ENCODE results near the gene GNL2. TPM values are rescaled to one million over a fixed set of nuclear protein-coding genes. Genes with fewer than 3 reads are reported as not detected.
"Not testable (repeated sequence)": the region's sequence is repeated elsewhere in the genome, so short reads cannot be mapped to it uniquely, and the experiment has no call there.

GNL2 gene
- total RNA-seq, 4 donors from 2014 or later, result 15.9 to 1,081 (median 52.9) TPM

GRCh38 chr1:37561133-37562132 lies 34.3 kb downstream of the GNL2 start:
- no peaks in the 10 kb centered on the region for H3K4me1 ChIP-seq
- no peaks in the 10 kb centered on the region for H3K36me3 ChIP-seq
- TF ChIP-seq POLR2A (IDR thresholded peaks at IDR 0.05) (no peak), CTCF (IDR thresholded peaks at IDR 0.05) (peak; percentile 24 to 60 (median 54))
- no peak overlapping the region for H3K4me3 ChIP-seq
- H3K9me3 ChIP-seq, result no peaks in the 10 kb centered on the region
- DNase-seq, result peak; percentile 46 to 51
- H3K27ac ChIP-seq, result no peak overlapping the region
- intact Hi-C loops (cut with DNase I; ENCODE audit: low total_unique reads), result no loop called here
- no peaks in the 10 kb centered on the region for H3K27me3 ChIP-seq

- H3K36me3 ChIP-seq, result no peaks in the 10 kb centered on the region
Measured at GRCh38 chr1:37560401-37561132, 35.2 kb downstream of the GNL2 start.

GRCh38 chr1:37559957-37560379 lies 35.8 kb downstream of the GNL2 start:
- DNase-seq; H3K27me3 ChIP-seq; H3K4me3 ChIP-seq; H3K36me3 ChIP-seq; intact Hi-C loops (cut with DNase I; ENCODE audit: low total_unique reads); H3K9me3 ChIP-seq; H3K27ac ChIP-seq; H3K4me1 ChIP-seq: not testable (repeated sequence)

More at GRCh38 chr1:37560401-37561132, 35.2 kb downstream of the GNL2 start:
- TF ChIP-seq POLR2A (IDR thresholded peaks at IDR 0.05) (no peak), CTCF (IDR thresholded peaks at IDR 0.05) (no peak)
- no peak for DNase-seq
- Histone ChIP-seq H3K4me3 (no peak overlapping the region), H3K9me3 (no peaks in the 10 kb centered on the region), H3K4me1 (no peaks in the 10 kb centered on the region), H3K27me3 (no peaks in the 10 kb centered on the region), H3K27ac (no peak overlapping the region)
- intact Hi-C loops (cut with DNase I; ENCODE audit: low total_unique reads), result no loop called here

- DNase-seq, result no peak
- H3K27me3 ChIP-seq, result no peaks in the 10 kb centered on the region
- no peaks in the 10 kb centered on the region for H3K9me3 ChIP-seq
- intact Hi-C loops (cut with DNase I; ENCODE audit: low total_unique reads), result no loop called here
- no peaks in the 10 kb centered on the region for H3K36me3 ChIP-seq
- H3K4me3 ChIP-seq, result no peak overlapping the region
- H3K4me1 ChIP-seq, result no peaks in the 10 kb centered on the region
- TF ChIP-seq CTCF (IDR thresholded peaks at IDR 0.05) (no peak), POLR2A (IDR thresholded peaks at IDR 0.05) (no peak)
- H3K27ac ChIP-seq, result no peak overlapping the region
Measured at GRCh38 chr1:37559080-37559479, 36.7 kb downstream of the GNL2 start.

- intact Hi-C loops (cut with DNase I; ENCODE audit: low total_unique reads), result no loop called here
- TF ChIP-seq POLR2A (IDR thresholded peaks at IDR 0.05) (no peak), CTCF (IDR thresholded peaks at IDR 0.05) (no peak)
- Histone ChIP-seq H3K27ac (no peak overlapping the region), H3K4me1 (no peaks in the 10 kb centered on the region), H3K27me3 (no peaks in the 10 kb centered on the region), H3K9me3 (no peaks in the 10 kb centered on the region), H3K36me3 (no peaks in the 10 kb centered on the region), H3K4me3 (no peak overlapping the region)
- no peak for DNase-seq
Measured at GRCh38 chr1:37558411-37558810, 37.3 kb downstream of the GNL2 start.
